Fibroblast of lung (primary cell): ENCODE data around the gene IL4. TPM values are rescaled to one million over a fixed set of nuclear protein-coding genes. Genes with fewer than 3 reads are reported as not detected.

ENCODE experiments used
- DNase-seq, 2 donors: peaks; one replicate each; pipeline versions ENCODE4 v3.0.0 to v3.0.0-alpha.2; 2010; ENCODE audit warnings: low read depth in 2 of 2
- H2AFZ ChIP-seq: 2 replicates; pipeline ENCODE4 v1.5.1; 2012; ENCODE audit warnings: low read length, control low read depth, inconsistent platforms
- H3K27ac ChIP-seq: 2 replicates; pipeline ENCODE4 v1.5.1; 2011; ENCODE audit warnings: low read length, control low read depth; ENCODE audit not compliant: insufficient read depth
- H3K27me3 ChIP-seq: 2 replicates; pipeline ENCODE4 v1.5.1; 2011; ENCODE audit warnings: mild to moderate bottlenecking, low read length; ENCODE audit not compliant: control insufficient read depth, insufficient read depth
- H3K36me3 ChIP-seq: 2 replicates; pipeline ENCODE4 v1.5.1; 2011; ENCODE audit warnings: low read length; ENCODE audit not compliant: control insufficient read depth, insufficient read depth
- H3K4me1 ChIP-seq: 2 replicates; pipeline ENCODE4 v1.5.1; 2011; ENCODE audit warnings: low read length; ENCODE audit not compliant: control insufficient read depth, insufficient read depth; ENCODE audit errors: extremely low read depth
- H3K4me2 ChIP-seq: 2 replicates; pipeline ENCODE4 v1.5.1; 2011; ENCODE audit warnings: low read length, control low read depth; ENCODE audit not compliant: insufficient read depth; ENCODE audit errors: extremely low read depth
- H3K4me3 ChIP-seq, 4 experiments: fragments of 200-600 bp in 1 of 4; sonication (generic) in 1 of 4; replicated peaks in 1 of 4; 2 replicates each; pipeline ENCODE4 v1.5.1; 2011 to 2016; ENCODE audit warnings: low read length in 4 of 4, low read depth in 3 of 4, mild to moderate bottlenecking in 3 of 4, control low read depth in 2 of 4, inconsistent platforms in 1 of 4, mixed read lengths in 1 of 4; ENCODE audit not compliant: insufficient read depth in 1 of 4; ENCODE audit errors: control extremely low read depth in 1 of 4
- H3K79me2 ChIP-seq: 2 replicates; pipeline ENCODE4 v1.5.1; 2012; ENCODE audit warnings: mild to moderate bottlenecking, low read length, inconsistent platforms; ENCODE audit not compliant: control insufficient read depth, insufficient read depth
- H3K9ac ChIP-seq: 2 replicates; pipeline ENCODE4 v1.5.1; 2011; ENCODE audit warnings: mild to moderate bottlenecking, low read length, control low read depth; ENCODE audit not compliant: insufficient read depth
- H3K9me3 ChIP-seq: 2 replicates; pipeline ENCODE4 v1.5.1; 2012; ENCODE audit warnings: low read depth, low read length; ENCODE audit not compliant: control insufficient read depth, insufficient read depth
- H4K20me1 ChIP-seq: 2 replicates; pipeline ENCODE4 v1.5.1; 2011; ENCODE audit warnings: low read length; ENCODE audit not compliant: control insufficient read depth, insufficient read depth; ENCODE audit errors: extremely low read depth
- CTCF ChIP-seq, 2 donors: IDR thresholded peaks in 1 of 2; conservative IDR thresholded peaks in 1 of 2; 1 replicate in 1 of 2; 2 replicates in 1 of 2; pipeline ENCODE4 v1.5.1; 2011 to 2012; ENCODE audit warnings: low read length in 2 of 2, control low read depth in 1 of 2, inconsistent platforms in 1 of 2, low read depth in 1 of 2, mild to moderate bottlenecking in 1 of 2
- EZH2 ChIP-seq: IDR thresholded peaks from 2 replicates; pipeline ENCODE4 v1.5.1; 2012; ENCODE audit warnings: low read length, control low read depth, mild to moderate bottlenecking; ENCODE audit errors: missing control alignments
- polyA plus RNA-seq, 2 donors: library from polyadenylated mRNA; depleted of rRNA in 1 of 2; stranded (reverse) in 1 of 2; unstranded in 1 of 2; fragments of >200 nt; gene quantifications; 2 replicates each; pipeline ENCODE4 v1.2.1, GENCODE V29; 2011 to 2012; ENCODE audit warnings: missing spikeins in 1 of 2
- total RNA-seq: library from RNA; depleted of rRNA; stranded (reverse); fragments of >200 nt; gene quantifications from 2 replicates; pipeline ENCODE4 v1.2.1, GENCODE V29; 2014

Gene IL4
- total and polyA plus RNA-seq, 2 donors (not counting 1 experiment from before 2014, with no cell fraction given) = not detected

GRCh38 chr5:132692632-132692967, 18.8 kb downstream of the IL4 start:
- Histone ChIP-seq H3K4me3 (no peak overlapping the region), H3K27me3 (no peaks in the 10 kb centered on the region)

GRCh38 chr5:132695956-132696355, 22.2 kb downstream of the IL4 start:
- TF ChIP-seq EZH2 (no peak), CTCF (conservative IDR thresholded peaks at IDR 0.05 in 1 of 2, IDR thresholded peaks at IDR 0.05 in 1 of 2; ENCODE audit: low read depth in 1 of 2, low read length in 2 of 2) (no peak)
- no peaks in the 10 kb centered on the region for H3K9me3 ChIP-seq
- no peaks in the 10 kb centered on the region for H3K79me2 ChIP-seq
- H2AFZ ChIP-seq = no peak overlapping the region
- no peaks in the 10 kb centered on the region for H4K20me1 ChIP-seq
- H3K27ac ChIP-seq = no peak overlapping the region
- H3K4me2 ChIP-seq = no peak overlapping the region
- H3K9ac ChIP-seq = no peak overlapping the region
- H3K36me3 ChIP-seq = no peaks in the 10 kb centered on the region
- no peaks in the 10 kb centered on the region for H3K27me3 ChIP-seq
- no peak for DNase-seq
- H3K4me1 ChIP-seq = no peaks in the 10 kb centered on the region
- H3K4me3 ChIP-seq = no peak overlapping the region

More at GRCh38 chr5:132692632-132692967, 18.8 kb downstream of the IL4 start:
- H3K4me2 ChIP-seq = no peak overlapping the region
- H3K79me2 ChIP-seq = no peaks in the 10 kb centered on the region
- H3K9me3 ChIP-seq = no peaks in the 10 kb centered on the region
- H3K36me3 ChIP-seq = no peaks in the 10 kb centered on the region
- peak in 1 of 2 donors; percentile 72 for DNase-seq
- H3K9ac ChIP-seq = no peak overlapping the region
- TF ChIP-seq EZH2 (no peak), CTCF (conservative IDR thresholded peaks at IDR 0.05 in 1 of 2, IDR thresholded peaks at IDR 0.05 in 1 of 2; ENCODE audit: low read depth in 1 of 2, low read length in 2 of 2) (no peak)
- no peak overlapping the region for H2AFZ ChIP-seq
- no peak overlapping the region for H3K27ac ChIP-seq
- H3K4me1 ChIP-seq = no peaks in the 10 kb centered on the region
- no peaks in the 10 kb centered on the region for H4K20me1 ChIP-seq

- no peak overlapping the region for H3K27ac ChIP-seq
- no peak overlapping the region for H3K9ac ChIP-seq
- H3K9me3 ChIP-seq = no peaks in the 10 kb centered on the region
- TF ChIP-seq CTCF (conservative IDR thresholded peaks at IDR 0.05 in 1 of 2, IDR thresholded peaks at IDR 0.05 in 1 of 2; ENCODE audit: low read depth in 1 of 2, low read length in 2 of 2) (no peak), EZH2 (no peak)
- H3K79me2 ChIP-seq = no peaks in the 10 kb centered on the region
- no peak overlapping the region for H2AFZ ChIP-seq
- no peak overlapping the region for H3K4me3 ChIP-seq
- no peaks in the 10 kb centered on the region for H4K20me1 ChIP-seq
- DNase-seq = peak in 1 of 2 donors; percentile 66
- H3K4me1 ChIP-seq = no peaks in the 10 kb centered on the region
- no peaks in the 10 kb centered on the region for H3K27me3 ChIP-seq
- no peaks in the 10 kb centered on the region for H3K36me3 ChIP-seq
- no peak overlapping the region for H3K4me2 ChIP-seq
Observed at GRCh38 chr5:132704875-132705274, 31.1 kb downstream of the IL4 start.
